ENCODE data around the gene PDE6G.

Gene PDE6G

GRCh38 chr17:81656118-81656743 is at the start of gene PDE6G:
Gene PDE6G (minus strand): TSS chr17:81656542. CDS start chr17:81653305, 3,237 bp downstream.
- no peak for DNase-seq (ENCODE audit: low read depth in 3 of 3)

GRCh38 chr17:81705518-81706231 is 49.3 kb upstream of the PDE6G start:
- DNase-seq (ENCODE audit: low read depth in 3 of 3): no peak

GRCh38 chr17:81703747-81704654 is 47.7 kb upstream of the PDE6G start:
- no peak for DNase-seq (ENCODE audit: low read depth in 3 of 3)

GRCh38 chr17:81702934-81703746 is 46.8 kb upstream of the PDE6G start, which contains the start of gene MRPL12:
Gene MRPL12 (plus strand): TSS chr17:81703367. CDS start chr17:81703502, 135 bp downstream.
- DNase-seq (ENCODE audit: low read depth in 3 of 3): peak; percentile 78 to 80 (median 79)

- no peak for DNase-seq (ENCODE audit: low read depth in 3 of 3)
Measured at GRCh38 chr17:81701288-81702071, 45.1 kb upstream of the PDE6G start.

- DNase-seq (ENCODE audit: low read depth in 3 of 3): no peak
Measured at GRCh38 chr17:81700353-81701287, 44.3 kb upstream of the PDE6G start.

- DNase-seq (ENCODE audit: low read depth in 3 of 3): no peak
Measured at GRCh38 chr17:81697261-81698044, 41.1 kb upstream of the PDE6G start.

GRCh38 chr17:81696218-81696941 is 40.0 kb upstream of the PDE6G start:
- DNase-seq (ENCODE audit: low read depth in 3 of 3): no peak

GRCh38 chr17:81695801-81696200 is 39.5 kb upstream of the PDE6G start:
- no peak for DNase-seq (ENCODE audit: low read depth in 3 of 3)

GRCh38 chr17:81695211-81695610 is 38.9 kb upstream of the PDE6G start:
- no peak for DNase-seq (ENCODE audit: low read depth in 3 of 3)

GRCh38 chr17:81694810-81695209 is 38.5 kb upstream of the PDE6G start:
- DNase-seq (ENCODE audit: low read depth in 3 of 3): no peak

GRCh38 chr17:81693509-81694210 is 37.3 kb upstream of the PDE6G start:
- DNase-seq (ENCODE audit: low read depth in 3 of 3): no peak

- no peak for DNase-seq (ENCODE audit: low read depth in 3 of 3)
Measured at GRCh38 chr17:81691608-81692007, 35.3 kb upstream of the PDE6G start.

- no peak for DNase-seq (ENCODE audit: low read depth in 3 of 3)
Measured at GRCh38 chr17:81691196-81691595, 34.9 kb upstream of the PDE6G start.

- no peak for DNase-seq (ENCODE audit: low read depth in 3 of 3)
Measured at GRCh38 chr17:81690549-81690948, 34.2 kb upstream of the PDE6G start.

- DNase-seq (ENCODE audit: low read depth in 3 of 3): no peak
Measured at GRCh38 chr17:81690066-81690465, 33.7 kb upstream of the PDE6G start.

- DNase-seq (ENCODE audit: low read depth in 3 of 3): no peak
Measured at GRCh38 chr17:81688616-81689015, 32.3 kb upstream of the PDE6G start.

Data from stimulated activated CD4-positive, alpha-beta T cell treated with anti-CD3 and anti-CD28 coated beads, TNF-alpha, amount 100 ng/mL, for 4 hours (primary cell).